Measurements from ENCODE around the gene RGL2. TPM values are rescaled to one million over a fixed set of nuclear protein-coding genes. Genes with fewer than 3 reads are reported as not detected.

The RGL2 gene
- total and polyA plus RNA-seq, 2 donors (not counting 1 experiment from before 2014, with no cell fraction given), result 98.5 to 133 TPM

GRCh38 chr6:33247977-33248642, 50.6 kb downstream of the RGL2 start:
- peak overlapping the region; percentile 63 to 77 (median 74) for H3K4me3 ChIP-seq (ENCODE audit: control extremely low read depth in 1 of 5, extremely low read depth in 1 of 5, insufficient read depth in 1 of 5, low read depth in 2 of 5, low read length in 4 of 5)
- no peaks in the 10 kb centered on the region for H3K9me3 ChIP-seq (ENCODE audit: control extremely low read depth in 1 of 3, control insufficient read depth in 2 of 3, insufficient read depth in 1 of 3, low read length in 2 of 3)
- peaks cover 12 to 24% of the 10 kb centered on the region in 2 donors for H3K4me1 ChIP-seq (ENCODE audit: control insufficient read depth in 2 of 2, insufficient read depth in 2 of 2, low read length in 2 of 2)
- peaks cover 0 to 4% (median 0%) of the 10 kb centered on the region in 4 experiments for H3K27me3 ChIP-seq (replicated peaks in 1 of 4; ENCODE audit: control extremely low read depth in 1 of 4, control insufficient read depth in 3 of 4, insufficient read depth in 4 of 4, low read length in 3 of 4)
- Mint-ChIP-seq H3K9me3 (ENCODE audit: insufficient read depth) (no peaks in the 10 kb centered on the region), H3K27me3 (peaks cover 9% of the 10 kb centered on the region), H3K27ac (peak overlapping the region; percentile 97), H3K4me3 (peak overlapping the region; percentile 97), H3K4me1 (peaks cover 31% of the 10 kb centered on the region)
- ATAC-seq (ENCODE audit: low read depth), result peak; percentile 48
- H3K4me2 ChIP-seq (replicated peaks; ENCODE audit: low read depth, low read length, poor library complexity, severe bottlenecking), result peak overlapping the region; percentile 98
- H2AFZ ChIP-seq (ENCODE audit: insufficient read depth, low read depth, low read length, poor library complexity, severe bottlenecking), result peak overlapping the region; percentile 87
- H4K20me1 ChIP-seq (ENCODE audit: control insufficient read depth, insufficient read depth, low read length, poor library complexity, severe bottlenecking), result no peaks in the 10 kb centered on the region
- ChIA-PET POLR2A (interaction anchor here (0.5 to 1.7 kb wide), 17 partner anchors 23 to 410 kb away, joined by 3 to 12 read pairs (median 3); partner anchors contain the start of genes B3GALT4, HLA-DPB1, HSD17B8 and RING1), CTCF (interaction anchor here (0.7 to 6.0 kb wide), 50 partner anchors 9 to 834 kb away, joined by 3 to 80 read pairs (median 5); partner anchors contain the start of genes B3GALT4, HLA-DPB1, HSD17B8 and PFDN6)
- peak overlapping the region; percentile 75 to 88 for H3K27ac ChIP-seq (ENCODE audit: low read length in 2 of 2)
- H3K79me2 ChIP-seq (ENCODE audit: control insufficient read depth, insufficient read depth, low read length), result peaks cover 9% of the 10 kb centered on the region
- peak; percentile 94 for DNase-seq
- peaks cover 0 to 9% of the 10 kb centered on the region in 2 experiments for H3K36me3 ChIP-seq (replicated peaks in 1 of 2; ENCODE audit: control extremely low read depth in 1 of 2, control insufficient read depth in 1 of 2, extremely low read depth in 1 of 2, insufficient read depth in 2 of 2, low read length in 1 of 2)
- 0% methylated on average over 24 of the region's 28 CpGs for WGBS (ENCODE audit: insufficient coverage)
- intact Hi-C loops (cut with micrococcal nuclease), result loop anchor here (1.0 to 10.0 kb wide), 9 partner anchors 41 to 353 kb away; partner anchors contain the start of genes HLA-DMB, PFDN6, RGL2 and WDR46
- H3K9ac ChIP-seq (ENCODE audit: low read length), result peak overlapping the region; percentile 73
- TF ChIP-seq CTCF (IDR thresholded peaks at IDR 0.05) (peak; percentile 97), EZH2 (IDR thresholded peaks at IDR 0.05; ENCODE audit: borderline replicate concordance, insufficient read depth, low read depth, low read length, poor library complexity, severe bottlenecking) (no peak)

- no peak for TF ChIP-seq CTCF (IDR thresholded peaks at IDR 0.05)
- no peak for TF ChIP-seq EZH2 (IDR thresholded peaks at IDR 0.05; ENCODE audit: borderline replicate concordance, insufficient read depth, low read depth, low read length, poor library complexity, severe bottlenecking)
- Histone ChIP-seq H3K9ac (ENCODE audit: low read length) (no peak overlapping the region), H3K4me1 (ENCODE audit: control insufficient read depth in 2 of 2, insufficient read depth in 2 of 2, low read length in 2 of 2) (peaks cover 4 to 6% of the 10 kb centered on the region in 2 donors), H3K27me3 (replicated peaks in 1 of 4; ENCODE audit: control extremely low read depth in 1 of 4, control insufficient read depth in 3 of 4, insufficient read depth in 4 of 4, low read length in 3 of 4) (peaks cover 0 to 8% (median 0%) of the 10 kb centered on the region in 4 experiments), H4K20me1 (ENCODE audit: control insufficient read depth, insufficient read depth, low read length, poor library complexity, severe bottlenecking) (no peaks in the 10 kb centered on the region), H2AFZ (ENCODE audit: insufficient read depth, low read depth, low read length, poor library complexity, severe bottlenecking) (no peak overlapping the region), H3K4me3 (ENCODE audit: control extremely low read depth in 1 of 5, extremely low read depth in 1 of 5, insufficient read depth in 1 of 5, low read depth in 2 of 5, low read length in 4 of 5) (no peak overlapping the region), H3K4me2 (replicated peaks; ENCODE audit: low read depth, low read length, poor library complexity, severe bottlenecking) (no peak overlapping the region), H3K36me3 (replicated peaks in 1 of 2; ENCODE audit: control extremely low read depth in 1 of 2, control insufficient read depth in 1 of 2, extremely low read depth in 1 of 2, insufficient read depth in 2 of 2, low read length in 1 of 2) (no peaks in the 10 kb centered on the region), H3K27ac (ENCODE audit: low read length in 2 of 2) (no peak overlapping the region), H3K9me3 (ENCODE audit: control extremely low read depth in 1 of 3, control insufficient read depth in 2 of 3, insufficient read depth in 1 of 3, low read length in 2 of 3) (no peaks in the 10 kb centered on the region), H3K79me2 (ENCODE audit: control insufficient read depth, insufficient read depth, low read length) (no peaks in the 10 kb centered on the region)
- ChIA-PET CTCF (no interaction called here), POLR2A (interaction anchor here (0.7 kb wide), 1 partner anchor 270 kb away, joined by 7 read pairs; no protein-coding TSS in a partner anchor)
- no peak for ATAC-seq (ENCODE audit: low read depth)
- intact Hi-C loops (cut with micrococcal nuclease), result loop anchor here (10.0 kb wide), 1 partner anchor 349 kb away; no protein-coding TSS in a partner anchor
- no CpG with 5 or more reads among the region's 1 CpG for WGBS (ENCODE audit: insufficient coverage)
- Mint-ChIP-seq H3K27me3 (peaks cover 30% of the 10 kb centered on the region), H3K27ac (no peak overlapping the region), H3K4me1 (peaks cover 9% of the 10 kb centered on the region), H3K9me3 (ENCODE audit: insufficient read depth) (no peaks in the 10 kb centered on the region), H3K4me3 (no peak overlapping the region)
- DNase-seq, result no peak
Measured at GRCh38 chr6:33243476-33243875, 55.3 kb downstream of the RGL2 start.

Data from B cell (primary cell).